Astrocyte (in vitro differentiated cells and primary cell): Measurements from ENCODE around the gene CASR. TPM values are rescaled to one million over a fixed set of nuclear protein-coding genes. Genes with fewer than 3 reads are reported as not detected.
A peak's percentile ranks its signal among the peaks of the same experiment; 100 is the strongest.

ENCODE experiments used
- DNase-seq: peaks from one replicate; pipeline ENCODE4 v3.0.0-alpha.2; 2010; ENCODE audit warnings: low read depth
- FAIRE-seq: peaks from 2 replicates; lab custom pipeline; 2011; peaks lifted over from hg19 to GRCh38; lab: Jason Lieb, UNC
- H2AFZ ChIP-seq: 2 replicates; pipeline ENCODE4 v1.6.0; 2012; ENCODE audit warnings: low read depth, low read length, inconsistent platforms
- H3K27ac ChIP-seq: 2 replicates; pipeline ENCODE4 v1.5.1; 2011; ENCODE audit warnings: low read depth, low read length, inconsistent platforms
- H3K27me3 ChIP-seq: 2 replicates; pipeline ENCODE4 v1.6.0; 2011; ENCODE audit warnings: low read length, inconsistent platforms; ENCODE audit not compliant: insufficient read depth
- H3K36me3 ChIP-seq: 2 replicates; pipeline ENCODE4 v1.5.1; 2011; ENCODE audit warnings: low read length, inconsistent platforms; ENCODE audit not compliant: insufficient read depth
- H3K4me1 ChIP-seq: 2 replicates; pipeline ENCODE4 v1.5.1; 2011; ENCODE audit warnings: low read length, inconsistent platforms; ENCODE audit not compliant: insufficient read depth
- H3K4me2 ChIP-seq: 2 replicates; pipeline ENCODE4 v1.6.0; 2012; ENCODE audit warnings: low read length, inconsistent platforms
- H3K4me3 ChIP-seq: 2 replicates; pipeline ENCODE4 v1.5.1; 2011; ENCODE audit warnings: low read depth, mild to moderate bottlenecking, low read length, inconsistent platforms; ENCODE audit not compliant: insufficient read depth
- H3K79me2 ChIP-seq: 2 replicates; pipeline ENCODE4 v1.6.0; 2012; ENCODE audit warnings: mild to moderate bottlenecking, low read length, inconsistent platforms; ENCODE audit not compliant: insufficient read depth
- H3K9ac ChIP-seq: 2 replicates; pipeline ENCODE4 v1.6.0; 2012; ENCODE audit warnings: mild to moderate bottlenecking, low read length, inconsistent platforms
- H3K9me3 ChIP-seq: 2 replicates; pipeline ENCODE4 v1.5.1; 2012; ENCODE audit warnings: low read depth, mild to moderate bottlenecking, low read length, inconsistent platforms; ENCODE audit not compliant: insufficient read depth
- H4K20me1 ChIP-seq: 2 replicates; pipeline ENCODE4 v1.6.0; 2012; ENCODE audit warnings: low read length, inconsistent platforms; ENCODE audit not compliant: insufficient read depth
- H3K27ac Mint-ChIP-seq: one replicate; pipeline ENCODE4 v1.8.0; 2021; ENCODE audit warnings: mild to moderate bottlenecking, mixed read lengths; ENCODE audit not compliant: unreplicated experiment
- H3K27me3 Mint-ChIP-seq: one replicate; pipeline ENCODE4 v1.8.0; 2021; ENCODE audit warnings: low read depth, mixed read lengths; ENCODE audit not compliant: unreplicated experiment
- H3K36me3 Mint-ChIP-seq: one replicate; pipeline ENCODE4 v1.8.0; 2021; ENCODE audit warnings: low read depth, mixed read lengths; ENCODE audit not compliant: unreplicated experiment
- H3K4me1 Mint-ChIP-seq: one replicate; pipeline ENCODE4 v1.8.0; 2021; ENCODE audit warnings: low read depth, mixed read lengths; ENCODE audit not compliant: unreplicated experiment
- H3K4me3 Mint-ChIP-seq: one replicate; pipeline ENCODE4 v1.8.0; 2021; ENCODE audit warnings: mild to moderate bottlenecking, moderate library complexity, mixed read lengths; ENCODE audit not compliant: unreplicated experiment
- H3K9me3 Mint-ChIP-seq: one replicate; pipeline ENCODE4 v1.8.0; 2021; ENCODE audit warnings: mild to moderate bottlenecking, mixed read lengths; ENCODE audit not compliant: unreplicated experiment
- CTCF ChIP-seq: IDR thresholded peaks from 2 replicates; pipeline ENCODE4 v1.5.1; 2011; ENCODE audit warnings: low read depth, mild to moderate bottlenecking, inconsistent platforms, low read length, moderate library complexity; ENCODE audit not compliant: insufficient read depth
- EZH2 ChIP-seq: IDR thresholded peaks from 2 replicates; pipeline ENCODE4 v1.6.1; 2012; ENCODE audit warnings: mild to moderate bottlenecking, low read length, inconsistent platforms; ENCODE audit not compliant: insufficient read depth
- total RNA-seq: library from RNA; stranded (reverse); gene quantifications from 2 replicates; pipeline ENCODE4 v1.2.1, GENCODE V29; 2021

Gene CASR
- total RNA-seq, 1 donor from 2014 or later = not detected

GRCh38 chr3:122247087-122247824, 63.8 kb downstream of the CASR start:
- Histone ChIP-seq H3K4me3 (no peak overlapping the region), H3K27ac (no peak overlapping the region), H4K20me1 (no peaks in the 10 kb centered on the region), H3K9ac (no peak overlapping the region), H3K79me2 (no peaks in the 10 kb centered on the region), H3K9me3 (no peaks in the 10 kb centered on the region), H3K4me1 (no peaks in the 10 kb centered on the region), H2AFZ (no peak overlapping the region), H3K36me3 (no peaks in the 10 kb centered on the region), H3K4me2 (no peak overlapping the region), H3K27me3 (peaks cover 5% of the 10 kb centered on the region)
- Mint-ChIP-seq H3K9me3 (no peaks in the 10 kb centered on the region), H3K4me3 (no peak overlapping the region), H3K4me1 (peaks cover 10% of the 10 kb centered on the region), H3K27ac (no peak overlapping the region), H3K27me3 (peaks cover 7% of the 10 kb centered on the region), H3K36me3 (no peaks in the 10 kb centered on the region)
- TF ChIP-seq EZH2 (no peak), CTCF (no peak)
- no peak for FAIRE-seq
- DNase-seq = no peak

- DNase-seq (peak; percentile 48), FAIRE-seq (no peak)
- peaks cover 10% of the 10 kb centered on the region for H3K4me1 Mint-ChIP-seq
- Histone ChIP-seq H3K4me1 (no peaks in the 10 kb centered on the region), H3K27me3 (peaks cover 5% of the 10 kb centered on the region), H3K4me2 (no peak overlapping the region), H3K27ac (no peak overlapping the region), H3K9me3 (no peaks in the 10 kb centered on the region), H4K20me1 (no peaks in the 10 kb centered on the region), H3K36me3 (no peaks in the 10 kb centered on the region), H3K79me2 (no peaks in the 10 kb centered on the region), H2AFZ (no peak overlapping the region), H3K4me3 (no peak overlapping the region), H3K9ac (no peak overlapping the region)
- H3K27me3 Mint-ChIP-seq = peaks cover 7% of the 10 kb centered on the region
- no peak overlapping the region for H3K27ac Mint-ChIP-seq
- TF ChIP-seq CTCF (no peak), EZH2 (no peak)
- H3K9me3 Mint-ChIP-seq = no peaks in the 10 kb centered on the region
- no peaks in the 10 kb centered on the region for H3K36me3 Mint-ChIP-seq
- no peak overlapping the region for H3K4me3 Mint-ChIP-seq
Measured at GRCh38 chr3:122247825-122248185, 64.3 kb downstream of the CASR start.

GRCh38 chr3:122251428-122251827, 68.0 kb downstream of the CASR start:
- Mint-ChIP-seq H3K4me1 (peaks cover 8% of the 10 kb centered on the region), H3K27me3 (peaks cover 7% of the 10 kb centered on the region), H3K9me3 (peaks cover 2% of the 10 kb centered on the region), H3K27ac (no peak overlapping the region), H3K4me3 (no peak overlapping the region), H3K36me3 (no peaks in the 10 kb centered on the region)
- no peak overlapping the region for H2AFZ ChIP-seq
- H3K79me2 ChIP-seq = no peaks in the 10 kb centered on the region
- H3K9me3 ChIP-seq = no peaks in the 10 kb centered on the region
- H3K4me3 ChIP-seq = no peak overlapping the region
- no peak overlapping the region for H3K4me2 ChIP-seq
- H3K9ac ChIP-seq = no peak overlapping the region
- H3K27ac ChIP-seq = no peak overlapping the region
- DNase-seq (no peak), FAIRE-seq (no peak)
- H3K27me3 ChIP-seq = peaks cover 5% of the 10 kb centered on the region
- H3K36me3 ChIP-seq = no peaks in the 10 kb centered on the region
- H3K4me1 ChIP-seq = no peaks in the 10 kb centered on the region
- no peaks in the 10 kb centered on the region for H4K20me1 ChIP-seq
- no peak for TF ChIP-seq CTCF
- no peak for TF ChIP-seq EZH2
